ENCODE results near the gene GARS1.

GARS1 gene

GRCh38 chr7:30594048-30594539 lies 584 bp upstream of the GARS1 start:
- H3K4me1 ChIP-seq (ENCODE audit: insufficient read depth, low read length): peaks cover 11% of the 10 kb centered on the region
- H3K9ac ChIP-seq (ENCODE audit: low read depth, low read length): peak overlapping the region; percentile 98
- no peaks in the 10 kb centered on the region for H3K9me3 ChIP-seq (ENCODE audit: control insufficient read depth, insufficient read depth, low read length)
- H3K36me3 ChIP-seq (ENCODE audit: insufficient read depth, low read length): peaks cover 8% of the 10 kb centered on the region

GRCh38 chr7:30595436-30596013 lies 847 bp downstream of the GARS1 start:
- Histone ChIP-seq H3K36me3 (ENCODE audit: insufficient read depth, low read length) (peaks cover 19% of the 10 kb centered on the region), H3K4me1 (ENCODE audit: insufficient read depth, low read length) (peaks cover 11% of the 10 kb centered on the region), H3K9me3 (ENCODE audit: control insufficient read depth, insufficient read depth, low read length) (no peaks in the 10 kb centered on the region), H3K9ac (ENCODE audit: low read depth, low read length) (peak overlapping the region; percentile 98)

- Histone ChIP-seq H3K9ac (ENCODE audit: low read depth, low read length) (peak overlapping the region; percentile 98), H3K4me1 (ENCODE audit: insufficient read depth, low read length) (peaks cover 11% of the 10 kb centered on the region), H3K9me3 (ENCODE audit: control insufficient read depth, insufficient read depth, low read length) (no peaks in the 10 kb centered on the region), H3K36me3 (ENCODE audit: insufficient read depth, low read length) (peaks cover 20% of the 10 kb centered on the region)
Observed at GRCh38 chr7:30596014-30596641, 1.4 kb downstream of the GARS1 start.

- Histone ChIP-seq H3K4me1 (ENCODE audit: insufficient read depth, low read length) (peaks cover 11% of the 10 kb centered on the region), H3K9me3 (ENCODE audit: control insufficient read depth, insufficient read depth, low read length) (no peaks in the 10 kb centered on the region), H3K36me3 (ENCODE audit: insufficient read depth, low read length) (peaks cover 20% of the 10 kb centered on the region), H3K9ac (ENCODE audit: low read depth, low read length) (peak overlapping the region; percentile 98)
Observed at GRCh38 chr7:30596721-30597120, 2.0 kb downstream of the GARS1 start.

GRCh38 chr7:30598121-30598876 lies 3.6 kb downstream of the GARS1 start:
- Histone ChIP-seq H3K9ac (ENCODE audit: low read depth, low read length) (no peak overlapping the region), H3K36me3 (ENCODE audit: insufficient read depth, low read length) (peaks cover 24% of the 10 kb centered on the region)

GRCh38 chr7:30604901-30605300 lies 10.2 kb downstream of the GARS1 start:
- no peaks in the 10 kb centered on the region for H3K4me1 ChIP-seq (ENCODE audit: insufficient read depth, low read length)
- peaks cover 35% of the 10 kb centered on the region for H3K36me3 ChIP-seq (ENCODE audit: insufficient read depth, low read length)
- H3K9ac ChIP-seq (ENCODE audit: low read depth, low read length): no peak overlapping the region
- H3K9me3 ChIP-seq (ENCODE audit: control insufficient read depth, insufficient read depth, low read length): no peaks in the 10 kb centered on the region

More at GRCh38 chr7:30598121-30598876, 3.6 kb downstream of the GARS1 start:
- peaks cover 11% of the 10 kb centered on the region for H3K4me1 ChIP-seq (ENCODE audit: insufficient read depth, low read length)
- H3K9me3 ChIP-seq (ENCODE audit: control insufficient read depth, insufficient read depth, low read length): no peaks in the 10 kb centered on the region

GRCh38 chr7:30605832-30606231 lies 11.2 kb downstream of the GARS1 start:
- Histone ChIP-seq H3K36me3 (ENCODE audit: insufficient read depth, low read length) (peaks cover 30% of the 10 kb centered on the region), H3K9me3 (ENCODE audit: control insufficient read depth, insufficient read depth, low read length) (no peaks in the 10 kb centered on the region), H3K4me1 (ENCODE audit: insufficient read depth, low read length) (no peaks in the 10 kb centered on the region), H3K9ac (ENCODE audit: low read depth, low read length) (no peak overlapping the region)

GRCh38 chr7:30612658-30613265 lies 18.1 kb downstream of the GARS1 start:
- H3K9me3 ChIP-seq (ENCODE audit: control insufficient read depth, insufficient read depth, low read length): no peaks in the 10 kb centered on the region
- H3K36me3 ChIP-seq (ENCODE audit: insufficient read depth, low read length): peaks cover 52% of the 10 kb centered on the region
- no peak overlapping the region for H3K9ac ChIP-seq (ENCODE audit: low read depth, low read length)

GRCh38 chr7:30613366-30614325 lies 19.0 kb downstream of the GARS1 start:
- H3K4me1 ChIP-seq (ENCODE audit: insufficient read depth, low read length): no peaks in the 10 kb centered on the region
- no peak overlapping the region for H3K9ac ChIP-seq (ENCODE audit: low read depth, low read length)
- peaks cover 55% of the 10 kb centered on the region for H3K36me3 ChIP-seq (ENCODE audit: insufficient read depth, low read length)
- H3K9me3 ChIP-seq (ENCODE audit: control insufficient read depth, insufficient read depth, low read length): no peaks in the 10 kb centered on the region

More at GRCh38 chr7:30612658-30613265, 18.1 kb downstream of the GARS1 start:
- no peaks in the 10 kb centered on the region for H3K4me1 ChIP-seq (ENCODE audit: insufficient read depth, low read length)

- Histone ChIP-seq H3K36me3 (ENCODE audit: insufficient read depth, low read length) (peaks cover 57% of the 10 kb centered on the region), H3K4me1 (ENCODE audit: insufficient read depth, low read length) (no peaks in the 10 kb centered on the region)
Observed at GRCh38 chr7:30616318-30616717, 21.6 kb downstream of the GARS1 start.

GRCh38 chr7:30617359-30617758 lies 22.7 kb downstream of the GARS1 start:
- Histone ChIP-seq H3K36me3 (ENCODE audit: insufficient read depth, low read length) (peaks cover 65% of the 10 kb centered on the region), H3K4me1 (ENCODE audit: insufficient read depth, low read length) (no peaks in the 10 kb centered on the region), H3K9ac (ENCODE audit: low read depth, low read length) (no peak overlapping the region), H3K9me3 (ENCODE audit: control insufficient read depth, insufficient read depth, low read length) (no peaks in the 10 kb centered on the region)

More at GRCh38 chr7:30616318-30616717, 21.6 kb downstream of the GARS1 start:
- Histone ChIP-seq H3K9ac (ENCODE audit: low read depth, low read length) (no peak overlapping the region), H3K9me3 (ENCODE audit: control insufficient read depth, insufficient read depth, low read length) (no peaks in the 10 kb centered on the region)

- H3K9ac ChIP-seq (ENCODE audit: low read depth, low read length): no peak overlapping the region
- H3K4me1 ChIP-seq (ENCODE audit: insufficient read depth, low read length): no peaks in the 10 kb centered on the region
- H3K9me3 ChIP-seq (ENCODE audit: control insufficient read depth, insufficient read depth, low read length): no peaks in the 10 kb centered on the region
- peaks cover 58% of the 10 kb centered on the region for H3K36me3 ChIP-seq (ENCODE audit: insufficient read depth, low read length)
Observed at GRCh38 chr7:30618080-30618676, 23.5 kb downstream of the GARS1 start.

- H3K36me3 ChIP-seq (ENCODE audit: insufficient read depth, low read length): peaks cover 60% of the 10 kb centered on the region
Observed at GRCh38 chr7:30618961-30619360, 24.3 kb downstream of the GARS1 start.

More at GRCh38 chr7:30618961-30619360, 24.3 kb downstream of the GARS1 start:
- Histone ChIP-seq H3K9me3 (ENCODE audit: control insufficient read depth, insufficient read depth, low read length) (no peaks in the 10 kb centered on the region), H3K9ac (ENCODE audit: low read depth, low read length) (no peak overlapping the region), H3K4me1 (ENCODE audit: insufficient read depth, low read length) (no peaks in the 10 kb centered on the region)

All from ES-I3 (cell line).